Peyer's patch (tissue), 4 donors: ENCODE measurements around the gene SLC11A1.

Experiments
- POLR2A ChIP-seq, 2 donors: fragments of 450-650 bp; IDR thresholded peaks; one replicate each; pipeline ENCODE4 v1.5.1; 2017; ENCODE audit warnings: antibody characterized with exemption in 2 of 2, mild to moderate bottlenecking in 2 of 2, moderate library complexity in 2 of 2
- TF ChIP-seq, protein P1 (sequence below), 6 experiments: fragments of 450-650 bp in 4 of 6; fragments of 200-600 bp in 2 of 6; sonication (generic) in 1 of 6; IDR thresholded peaks; one replicate each; pipeline ENCODE4 v1.5.1; 2017 to 2019; ENCODE audit warnings: antibody characterized with exemption in 6 of 6, mild to moderate bottlenecking in 3 of 6, moderate library complexity in 1 of 6

DNA sequence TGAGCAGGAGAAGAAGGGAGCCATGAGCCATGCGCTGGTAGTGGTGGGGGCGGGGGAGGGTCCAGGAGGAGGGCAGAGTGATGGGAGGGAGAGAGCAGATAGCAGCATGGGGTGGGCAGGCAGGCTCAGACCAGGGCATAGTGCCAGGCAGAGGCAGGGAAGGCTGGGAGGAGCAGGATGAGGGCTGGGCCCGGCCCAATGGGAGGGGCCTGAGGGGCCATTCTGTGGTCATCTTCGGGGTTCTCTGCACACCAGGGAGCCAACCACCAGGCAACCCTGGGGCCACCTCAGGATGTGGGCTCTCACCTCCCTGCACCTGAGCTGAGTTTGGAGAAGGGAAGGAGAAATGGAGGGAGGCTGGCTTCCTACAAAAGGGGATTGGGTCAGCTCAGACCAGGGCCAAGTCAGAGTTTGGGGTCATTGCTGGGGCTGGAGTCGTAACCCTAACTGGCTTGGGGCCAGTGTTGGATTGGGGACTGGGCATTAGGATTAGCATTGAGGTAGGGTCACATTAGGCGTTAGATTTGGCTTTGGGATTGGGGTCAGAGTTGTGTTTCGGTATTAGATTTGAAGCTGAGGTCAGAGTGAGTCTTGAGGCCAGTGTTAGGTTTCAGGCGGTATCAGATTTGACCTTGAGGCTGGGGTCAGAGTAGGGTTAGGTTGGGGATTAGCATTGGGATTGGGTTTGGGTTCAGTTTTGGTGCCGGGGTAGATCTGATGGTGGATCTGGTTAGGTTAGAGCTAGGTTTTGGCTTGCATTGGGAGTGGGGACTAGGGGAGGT lies 48.0 kb downstream of the SLC11A1 start:
- TF ChIP-seq, protein P1, sequence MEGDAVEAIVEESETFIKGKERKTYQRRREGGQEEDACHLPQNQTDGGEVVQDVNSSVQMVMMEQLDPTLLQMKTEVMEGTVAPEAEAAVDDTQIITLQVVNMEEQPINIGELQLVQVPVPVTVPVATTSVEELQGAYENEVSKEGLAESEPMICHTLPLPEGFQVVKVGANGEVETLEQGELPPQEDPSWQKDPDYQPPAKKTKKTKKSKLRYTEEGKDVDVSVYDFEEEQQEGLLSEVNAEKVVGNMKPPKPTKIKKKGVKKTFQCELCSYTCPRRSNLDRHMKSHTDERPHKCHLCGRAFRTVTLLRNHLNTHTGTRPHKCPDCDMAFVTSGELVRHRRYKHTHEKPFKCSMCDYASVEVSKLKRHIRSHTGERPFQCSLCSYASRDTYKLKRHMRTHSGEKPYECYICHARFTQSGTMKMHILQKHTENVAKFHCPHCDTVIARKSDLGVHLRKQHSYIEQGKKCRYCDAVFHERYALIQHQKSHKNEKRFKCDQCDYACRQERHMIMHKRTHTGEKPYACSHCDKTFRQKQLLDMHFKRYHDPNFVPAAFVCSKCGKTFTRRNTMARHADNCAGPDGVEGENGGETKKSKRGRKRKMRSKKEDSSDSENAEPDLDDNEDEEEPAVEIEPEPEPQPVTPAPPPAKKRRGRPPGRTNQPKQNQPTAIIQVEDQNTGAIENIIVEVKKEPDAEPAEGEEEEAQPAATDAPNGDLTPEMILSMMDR (IDR thresholded peaks at IDR 0.05), result no peak
- TF ChIP-seq POLR2A (IDR thresholded peaks at IDR 0.05), result no peak
